HG03521 (cell line): ENCODE data around the gene COL13A1.

ENCODE experiments used
- ATAC-seq: cut with Tn5 transposase; IDR thresholded peaks from one replicate; pipeline ENCODE4 v1.9.1; 2021; ENCODE audit warnings: mild to moderate bottlenecking, moderate library complexity; ENCODE audit not compliant: unreplicated experiment

Gene COL13A1

DNA sequence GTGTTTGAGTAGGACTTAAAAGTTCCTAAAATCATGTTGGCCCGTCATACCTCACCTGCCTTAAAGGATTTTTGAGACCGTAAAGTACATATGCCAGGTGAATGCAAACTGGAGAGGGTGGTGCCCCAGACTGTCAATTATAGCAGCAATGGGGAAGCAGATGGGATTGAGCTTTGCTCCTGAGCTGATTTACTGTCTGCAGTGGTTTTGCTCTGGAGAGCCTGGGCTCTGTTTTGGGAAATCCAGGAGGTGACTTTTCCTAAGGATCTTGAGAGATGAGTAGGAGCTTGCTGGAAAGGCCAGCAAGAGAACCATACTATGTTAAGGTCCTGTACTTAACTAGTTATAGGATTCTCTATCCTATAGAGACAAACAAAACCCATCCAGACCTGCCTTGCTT, 43.0 kb downstream of the COL13A1 start:
- ATAC-seq: no peak

GRCh38 chr10:69845574-69846292, 44.0 kb downstream of the COL13A1 start:
- no peak for ATAC-seq

DNA sequence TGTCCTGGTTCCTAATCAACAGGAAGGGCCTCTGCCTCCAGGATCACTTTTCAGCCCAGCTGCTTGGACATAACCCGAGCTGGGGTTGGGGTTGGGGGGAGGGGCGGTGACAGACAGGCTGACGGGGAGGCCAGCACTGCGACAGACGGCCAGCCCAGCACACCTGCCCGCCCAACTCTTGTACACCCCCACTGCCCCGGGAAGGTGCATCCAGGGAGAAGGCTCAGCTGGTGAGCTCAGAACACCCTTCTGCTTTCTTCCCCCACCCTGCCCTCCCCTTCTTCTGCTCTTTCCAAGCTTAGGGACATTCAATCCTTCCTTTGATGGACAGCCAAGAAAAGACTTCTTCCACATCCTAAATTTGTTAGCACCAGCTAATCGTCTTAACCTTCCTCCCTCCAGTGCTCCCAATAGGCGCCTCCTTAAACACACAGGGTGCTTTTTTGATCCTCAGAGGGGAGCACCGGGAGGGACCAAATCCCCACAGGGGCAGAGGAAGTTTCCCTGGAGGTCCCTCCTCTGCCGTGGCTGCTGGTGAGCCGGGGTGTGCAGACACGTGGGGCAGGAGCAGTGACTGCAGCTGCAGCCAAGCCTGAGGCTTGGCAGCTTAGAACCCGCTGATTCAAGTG, 44.7 kb downstream of the COL13A1 start:
- ATAC-seq: no peak

- ATAC-seq: no peak
These were observed 45.8 kb downstream of the COL13A1 start for GRCh38 chr10:69847458-69847857.

GRCh38 chr10:69847883-69848282, 46.2 kb downstream of the COL13A1 start:
- no peak for ATAC-seq

DNA sequence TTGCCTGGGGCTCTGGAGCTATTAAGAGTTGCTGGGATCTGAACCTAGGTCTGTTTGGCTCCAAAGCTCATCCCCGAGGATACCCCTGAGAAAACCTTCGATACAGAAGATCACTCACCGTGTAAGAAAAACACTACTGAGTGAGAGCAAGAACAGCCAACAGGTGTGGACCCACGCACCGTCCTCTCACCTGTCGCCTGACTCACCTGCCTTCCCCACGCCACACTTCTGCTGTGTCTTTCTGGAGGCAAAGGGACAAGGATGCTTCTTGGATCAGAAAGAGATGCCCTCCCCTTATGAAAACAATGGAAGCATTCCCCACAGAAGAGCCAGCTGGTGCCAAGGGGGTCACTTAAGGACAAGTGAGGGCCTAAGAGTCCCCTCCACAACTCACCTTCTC, 46.7 kb downstream of the COL13A1 start:
- ATAC-seq: no peak

DNA sequence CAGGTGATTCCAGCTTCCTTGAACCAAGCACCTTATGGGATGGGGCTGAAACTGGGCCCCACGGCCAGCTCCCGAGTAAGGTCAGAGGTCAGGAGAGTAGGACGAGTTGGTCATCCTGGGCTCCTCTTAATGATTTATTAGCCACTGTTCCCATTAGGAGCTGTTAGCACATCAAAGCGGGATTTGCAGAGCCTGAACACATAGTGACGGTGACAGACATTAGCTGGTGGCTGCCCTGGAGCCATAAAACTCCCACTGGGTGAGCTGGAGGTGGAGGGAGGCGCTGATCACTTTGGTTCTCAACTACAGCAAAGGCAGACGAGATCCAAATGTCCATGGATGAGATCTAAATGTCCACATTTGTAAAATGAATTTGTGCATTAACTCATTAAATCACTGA, 48.1 kb downstream of the COL13A1 start:
- ATAC-seq: no peak

DNA sequence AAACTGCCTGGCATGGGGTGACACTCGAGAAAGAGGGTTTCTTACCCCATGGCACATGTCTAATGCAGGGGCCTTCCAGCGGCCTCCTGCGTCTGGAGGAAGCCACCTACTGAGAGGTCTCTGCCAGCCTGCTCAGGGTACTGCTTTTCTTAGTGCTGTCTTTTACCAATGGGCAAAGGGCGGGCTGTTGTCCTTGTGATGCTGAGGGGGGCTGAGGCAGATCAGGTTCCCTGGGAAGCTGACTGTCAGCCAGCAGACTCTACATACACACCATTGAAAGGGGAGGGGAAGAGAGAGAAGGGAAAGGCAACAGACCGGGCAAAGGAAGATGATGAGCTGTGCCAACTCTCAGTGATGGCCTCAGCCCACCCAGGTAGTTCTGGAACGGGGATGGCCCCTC, 48.7 kb downstream of the COL13A1 start:
- no peak for ATAC-seq

- no peak for ATAC-seq
These were observed 49.6 kb downstream of the COL13A1 start for GRCh38 chr10:69851306-69851705.

DNA sequence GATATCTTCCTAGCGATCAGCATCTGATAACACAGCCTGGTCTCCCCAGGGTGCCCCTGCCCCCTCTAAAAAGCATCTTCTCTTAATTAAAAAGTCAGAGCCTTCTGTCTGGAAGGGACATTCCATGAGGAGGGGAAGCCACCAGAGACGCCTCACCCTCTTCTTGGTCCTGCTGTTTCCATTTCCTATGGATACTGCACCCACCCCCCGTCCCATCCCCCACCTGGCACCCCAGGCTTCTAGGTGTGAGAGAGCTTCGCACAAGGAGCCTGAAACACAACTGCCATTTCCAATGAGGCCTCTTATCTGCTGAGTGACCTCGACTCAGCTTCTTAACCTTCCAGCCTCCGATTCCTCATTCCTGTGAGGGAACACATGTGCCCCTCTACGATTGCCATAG, 51.4 kb downstream of the COL13A1 start:
- no peak for ATAC-seq

- ATAC-seq: no peak
These were observed 53.0 kb downstream of the COL13A1 start for GRCh38 chr10:69854511-69855345.

DNA sequence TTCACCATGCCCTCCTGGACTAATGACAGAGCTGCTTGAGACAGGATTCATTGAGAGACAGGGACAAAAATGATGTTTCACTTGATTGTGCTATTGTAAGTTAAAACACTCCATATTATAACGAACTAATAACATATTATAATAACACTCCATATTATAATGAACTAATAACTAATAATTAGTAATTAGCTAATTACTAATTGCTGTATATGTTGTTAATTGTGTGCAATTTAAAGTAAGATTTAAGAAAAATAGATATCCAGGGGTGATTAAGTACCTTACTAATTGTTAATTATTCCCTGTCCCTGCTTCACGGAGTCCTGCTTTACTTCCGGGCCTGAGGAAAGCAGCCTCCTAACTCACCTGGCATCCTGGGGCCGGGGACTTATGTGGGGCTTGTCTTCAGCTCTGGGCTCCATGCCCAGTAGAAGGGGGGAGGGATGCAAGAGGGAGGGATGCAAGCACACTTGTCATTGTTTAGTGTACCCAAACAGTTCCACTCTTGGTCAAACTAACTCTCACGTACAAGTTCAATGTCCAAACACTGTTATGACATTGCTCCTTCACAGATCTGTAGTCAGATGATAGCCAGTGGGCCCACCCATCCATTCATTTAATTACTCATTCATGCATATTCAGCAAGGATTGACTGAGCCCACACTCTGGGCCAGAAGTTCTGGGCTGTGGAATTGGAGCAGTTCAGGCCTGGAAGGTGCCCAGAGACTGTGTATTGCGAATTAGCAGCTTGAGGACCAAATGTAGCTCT, 53.8 kb downstream of the COL13A1 start:
- no peak for ATAC-seq

GRCh38 chr10:69856601-69857166, 55.0 kb downstream of the COL13A1 start:
- ATAC-seq: no peak

DNA sequence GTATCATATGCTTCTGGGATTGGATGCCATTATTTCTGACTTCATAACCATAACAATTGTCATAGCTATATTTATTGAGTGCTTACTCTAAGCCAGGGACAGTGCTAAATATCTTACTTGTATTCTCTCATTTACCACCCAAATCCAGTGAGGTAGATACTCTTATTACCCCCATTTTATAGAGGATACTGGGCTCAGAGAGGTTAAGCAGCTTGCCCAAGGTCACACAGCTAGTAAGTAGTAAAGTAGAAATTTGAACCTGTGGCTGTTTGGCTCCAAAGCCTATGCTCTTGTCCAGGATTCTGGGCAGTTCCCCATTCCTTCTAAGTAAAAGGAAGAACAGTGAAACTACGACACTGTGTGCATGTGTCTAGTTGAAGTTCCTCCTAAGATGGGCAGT, 56.5 kb downstream of the COL13A1 start:
- ATAC-seq: no peak

GRCh38 chr10:69860271-69860670, 58.6 kb downstream of the COL13A1 start:
- no peak for ATAC-seq

- no peak for ATAC-seq
These were observed 59.8 kb downstream of the COL13A1 start for GRCh38 chr10:69861251-69862240.

- ATAC-seq: no peak
These were observed 61.3 kb downstream of the COL13A1 start for GRCh38 chr10:69862882-69863530.

DNA sequence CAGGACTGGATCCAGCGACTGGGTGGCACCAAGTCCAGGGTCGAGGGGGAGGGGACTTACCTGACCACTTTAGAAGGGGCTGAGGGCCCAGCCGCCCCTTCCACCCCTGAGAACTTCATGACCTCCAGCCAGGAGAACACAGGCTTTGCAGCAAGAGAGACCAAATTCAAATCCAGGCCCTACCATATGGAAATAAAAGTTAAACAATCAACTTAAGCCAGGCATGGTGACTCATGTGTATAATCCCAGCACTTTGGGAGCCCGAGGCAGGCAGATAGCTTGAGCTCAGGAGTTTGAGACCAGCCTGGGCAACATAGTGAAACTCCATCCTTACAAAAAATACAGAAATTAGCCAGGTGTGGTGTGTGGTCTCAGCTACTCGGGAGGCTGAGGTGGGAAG, 61.9 kb downstream of the COL13A1 start:
- ATAC-seq: no peak

DNA sequence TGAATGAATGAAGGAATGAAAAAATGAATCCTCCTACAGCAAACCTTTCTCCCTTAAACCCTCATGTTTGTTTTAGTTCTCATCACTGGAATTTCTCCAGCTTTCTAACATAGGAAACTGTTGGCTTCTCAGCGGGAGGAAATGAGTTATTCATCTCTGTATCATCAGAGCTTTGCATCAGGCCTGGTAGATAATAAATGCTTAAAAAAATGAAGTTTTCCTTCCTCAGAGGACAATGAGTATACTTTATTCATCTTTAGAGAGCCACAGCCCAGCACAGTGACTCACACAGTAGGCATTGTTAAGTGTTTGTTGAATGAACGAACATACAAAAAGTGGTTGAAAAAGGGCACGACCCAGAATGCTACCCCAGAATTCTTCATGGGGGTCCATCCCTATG, 62.6 kb downstream of the COL13A1 start:
- ATAC-seq: no peak
